ENCODE data around the gene ARF3.

ARF3 gene

GRCh38 chr12:48968467-48968866, 11.2 kb upstream of the ARF3 start:
- Histone ChIP-seq H3K9me2 (replicated peaks; ENCODE audit: low read depth, low read length) (no peaks in the 10 kb centered on the region), H3K4me3 (ENCODE audit: low read length, poor library complexity, severe bottlenecking) (no peak overlapping the region), H3F3A (ENCODE audit: low read depth) (no peaks in the 10 kb centered on the region), H3K9ac (ENCODE audit: low read depth, low read length, poor library complexity, severe bottlenecking) (no peak overlapping the region), H3K36me3 (ENCODE audit: insufficient read depth, low read length) (no peaks in the 10 kb centered on the region), H2AFZ (ENCODE audit: low read length) (no peak overlapping the region), H4K20me1 (ENCODE audit: insufficient read depth, low read length, poor library complexity, severe bottlenecking) (no peaks in the 10 kb centered on the region), H3K4me1 (ENCODE audit: insufficient read depth, low read length, poor library complexity, severe bottlenecking) (no peaks in the 10 kb centered on the region), H3K9me3 (ENCODE audit: insufficient read depth, low read depth, low read length) (no peaks in the 10 kb centered on the region), H3K27me3 (ENCODE audit: insufficient read depth, low read length, poor library complexity, severe bottlenecking) (peaks cover 8% of the 10 kb centered on the region), H3K79me2 (ENCODE audit: insufficient read depth, low read length) (no peaks in the 10 kb centered on the region), H3K4me2 (ENCODE audit: low read depth, low read length, poor library complexity, severe bottlenecking) (no peak overlapping the region)
- TF ChIP-seq CTCF (conservative IDR thresholded peaks at IDR 0.05; ENCODE audit: low read length) (no peak), EZH2phosphoT487 (IDR thresholded peaks at IDR 0.05; ENCODE audit: borderline replicate concordance) (no peak)

GRCh38 chr12:48967991-48968390, 10.7 kb upstream of the ARF3 start:
- Histone ChIP-seq H3K9ac (ENCODE audit: low read depth, low read length, poor library complexity, severe bottlenecking) (no peak overlapping the region), H2AFZ (ENCODE audit: low read length) (no peak overlapping the region), H3K4me1 (ENCODE audit: insufficient read depth, low read length, poor library complexity, severe bottlenecking) (no peaks in the 10 kb centered on the region), H4K20me1 (ENCODE audit: insufficient read depth, low read length, poor library complexity, severe bottlenecking) (no peaks in the 10 kb centered on the region), H3K9me3 (ENCODE audit: insufficient read depth, low read depth, low read length) (no peaks in the 10 kb centered on the region), H3K4me2 (ENCODE audit: low read depth, low read length, poor library complexity, severe bottlenecking) (no peak overlapping the region), H3K36me3 (ENCODE audit: insufficient read depth, low read length) (no peaks in the 10 kb centered on the region), H3K9me2 (replicated peaks; ENCODE audit: low read depth, low read length) (no peaks in the 10 kb centered on the region), H3K79me2 (ENCODE audit: insufficient read depth, low read length) (no peaks in the 10 kb centered on the region), H3K4me3 (ENCODE audit: low read length, poor library complexity, severe bottlenecking) (no peak overlapping the region), H3K27me3 (ENCODE audit: insufficient read depth, low read length, poor library complexity, severe bottlenecking) (peaks cover 8% of the 10 kb centered on the region), H3F3A (ENCODE audit: low read depth) (no peaks in the 10 kb centered on the region)
- TF ChIP-seq EZH2phosphoT487 (IDR thresholded peaks at IDR 0.05; ENCODE audit: borderline replicate concordance) (no peak), CTCF (conservative IDR thresholded peaks at IDR 0.05; ENCODE audit: low read length) (no peak)

- H3K36me3 ChIP-seq (ENCODE audit: insufficient read depth, low read length) = no peaks in the 10 kb centered on the region
- H3K4me3 ChIP-seq (ENCODE audit: low read length, poor library complexity, severe bottlenecking) = no peak overlapping the region
- no peaks in the 10 kb centered on the region for H3F3A ChIP-seq (ENCODE audit: low read depth)
- TF ChIP-seq CTCF (conservative IDR thresholded peaks at IDR 0.05; ENCODE audit: low read length) = no peak
- no peak for TF ChIP-seq EZH2phosphoT487 (IDR thresholded peaks at IDR 0.05; ENCODE audit: borderline replicate concordance)
- no peak overlapping the region for H2AFZ ChIP-seq (ENCODE audit: low read length)
- no peaks in the 10 kb centered on the region for H3K9me3 ChIP-seq (ENCODE audit: insufficient read depth, low read depth, low read length)
- peaks cover 8% of the 10 kb centered on the region for H3K27me3 ChIP-seq (ENCODE audit: insufficient read depth, low read length, poor library complexity, severe bottlenecking)
- no peaks in the 10 kb centered on the region for H3K79me2 ChIP-seq (ENCODE audit: insufficient read depth, low read length)
- H3K4me2 ChIP-seq (ENCODE audit: low read depth, low read length, poor library complexity, severe bottlenecking) = no peak overlapping the region
- H4K20me1 ChIP-seq (ENCODE audit: insufficient read depth, low read length, poor library complexity, severe bottlenecking) = no peaks in the 10 kb centered on the region
- H3K9ac ChIP-seq (ENCODE audit: low read depth, low read length, poor library complexity, severe bottlenecking) = no peak overlapping the region
- H3K9me2 ChIP-seq (replicated peaks; ENCODE audit: low read depth, low read length) = no peaks in the 10 kb centered on the region
- no peaks in the 10 kb centered on the region for H3K4me1 ChIP-seq (ENCODE audit: insufficient read depth, low read length, poor library complexity, severe bottlenecking)
These were observed 9.0 kb upstream of the ARF3 start for GRCh38 chr12:48966177-48966895.
